ENCODE measurements around the gene CD68.

Gene CD68

GRCh38 chr17:7579001-7579833, at the start of gene CD68:
TSS of gene CD68 (plus strand) at chr17:7579638. CDS start at chr17:7579678, 40 bp downstream.
- peak; percentile 93 for DNase-seq (ENCODE audit: low read depth)

GRCh38 chr17:7530023-7530900, 49.2 kb upstream of the CD68 start:
- no peak for DNase-seq (ENCODE audit: low read depth)

- DNase-seq (ENCODE audit: low read depth): no peak
Observed at GRCh38 chr17:7538050-7538449, 41.4 kb upstream of the CD68 start.

- DNase-seq (ENCODE audit: low read depth): peak; percentile 12
Observed at GRCh38 chr17:7538891-7539545, 40.4 kb upstream of the CD68 start.

GRCh38 chr17:7541074-7541621, 38.3 kb upstream of the CD68 start:
- no peak for DNase-seq (ENCODE audit: low read depth)

- no peak for DNase-seq (ENCODE audit: low read depth)
Observed at GRCh38 chr17:7544911-7545310, 34.5 kb upstream of the CD68 start.

GRCh38 chr17:7548585-7549400, 30.6 kb upstream of the CD68 start, which contains the start of gene TNFSF12:
TSS of gene TNFSF12 (plus strand) at chr17:7549058. CDS start at chr17:7549154, 96 bp downstream.
- DNase-seq (ENCODE audit: low read depth): no peak

GRCh38 chr17:7549401-7550055, 29.9 kb upstream of the CD68 start:
- DNase-seq (ENCODE audit: low read depth): no peak

GRCh38 chr17:7550344-7550743, 29.1 kb upstream of the CD68 start:
- no peak for DNase-seq (ENCODE audit: low read depth)

GRCh38 chr17:7551396-7551795, 28.0 kb upstream of the CD68 start:
- no peak for DNase-seq (ENCODE audit: low read depth)

GRCh38 chr17:7552621-7553051, 26.8 kb upstream of the CD68 start:
- no peak for DNase-seq (ENCODE audit: low read depth)

- DNase-seq (ENCODE audit: low read depth): no peak
Observed at GRCh38 chr17:7553356-7553755, 26.1 kb upstream of the CD68 start.

GRCh38 chr17:7555320-7555948, 24.0 kb upstream of the CD68 start:
- DNase-seq (ENCODE audit: low read depth): no peak

- no peak for DNase-seq (ENCODE audit: low read depth)
Observed at GRCh38 chr17:7556627-7557026, 22.8 kb upstream of the CD68 start.

- DNase-seq (ENCODE audit: low read depth): no peak
Observed at GRCh38 chr17:7557147-7557764, 22.2 kb upstream of the CD68 start.

GRCh38 chr17:7557775-7558543, 21.5 kb upstream of the CD68 start:
- DNase-seq (ENCODE audit: low read depth): peak; percentile 63

GRCh38 chr17:7558544-7559319, 20.7 kb upstream of the CD68 start, which contains the start of gene TNFSF13:
TSS of gene TNFSF13 (plus strand) at chr17:7558750. CDS start at chr17:7559040, 290 bp downstream.
- no peak for DNase-seq (ENCODE audit: low read depth)

All from amniotic epithelial cell (primary cell).